ENCODE data around the gene ZPR1.
"Not testable (repeated sequence)": the region's sequence is repeated elsewhere in the genome, so short reads cannot be mapped to it uniquely, and the experiment has no call there.

ZPR1 gene

GRCh38 chr11:116792144-116792868, 4.5 kb upstream of the ZPR1 start:
- DNase-seq: no peak

- no peak for DNase-seq
Measured at GRCh38 chr11:116791813-116792143, 4.0 kb upstream of the ZPR1 start, which contains the start of gene APOA5. TSS of gene APOA5 (minus strand) at chr11:116791879. CDS start at chr11:116791860, 19 bp downstream.

GRCh38 chr11:116791002-116791812, 3.4 kb upstream of the ZPR1 start:
- peak; percentile 93 for DNase-seq

GRCh38 chr11:116790167-116791001, 2.6 kb upstream of the ZPR1 start:
- no peak for DNase-seq

- DNase-seq: no peak
Measured at GRCh38 chr11:116788975-116789374, 1.2 kb upstream of the ZPR1 start.

GRCh38 chr11:116788534-116788933, 711 bp upstream of the ZPR1 start:
- no peak for DNase-seq

GRCh38 chr11:116787436-116787785, 412 bp downstream of the ZPR1 start:
- no peak for DNase-seq

- DNase-seq: no peak
Measured at GRCh38 chr11:116786966-116787365, 857 bp downstream of the ZPR1 start.

- DNase-seq: no peak
Measured at GRCh38 chr11:116786326-116786725, 1.5 kb downstream of the ZPR1 start.

- DNase-seq: no peak
Measured at GRCh38 chr11:116782728-116783127, 5.1 kb downstream of the ZPR1 start.

- DNase-seq: no peak
Measured at GRCh38 chr11:116778556-116778955, 9.3 kb downstream of the ZPR1 start.

- DNase-seq: no peak
Measured at GRCh38 chr11:116777056-116777455, 10.8 kb downstream of the ZPR1 start.

- DNase-seq: no peak
Measured at GRCh38 chr11:116776522-116776984, 11.3 kb downstream of the ZPR1 start.

GRCh38 chr11:116775975-116776374, 11.8 kb downstream of the ZPR1 start:
- DNase-seq: no peak

- no peak for DNase-seq
Measured at GRCh38 chr11:116774661-116775060, 13.2 kb downstream of the ZPR1 start.

GRCh38 chr11:116773203-116774097, 14.4 kb downstream of the ZPR1 start:
- DNase-seq: no peak

GRCh38 chr11:116772443-116773202, 15.2 kb downstream of the ZPR1 start, which contains the start of gene BUD13:
TSS of gene BUD13 (minus strand) at chr11:116772987. CDS start at chr11:116772964, 23 bp downstream.
- DNase-seq: peak; percentile 98

- no peak for DNase-seq
Measured at GRCh38 chr11:116771935-116772334, 15.9 kb downstream of the ZPR1 start.

GRCh38 chr11:116762132-116762531, 25.7 kb downstream of the ZPR1 start:
- DNase-seq: no peak

GRCh38 chr11:116756044-116756443, 31.8 kb downstream of the ZPR1 start:
- DNase-seq: not testable (repeated sequence)

GRCh38 chr11:116750070-116750718, 37.6 kb downstream of the ZPR1 start:
- no peak for DNase-seq

Data from activated CD8-positive, alpha-beta memory T cell treated with anti-CD3 and anti-CD28 coated beads, Interleukin-2, amount 50 U/mL, for 48 hours (primary cell).